ENCODE measurements around the gene IL17REL.
"Not testable (repeated sequence)": the region's sequence is repeated elsewhere in the genome, so short reads cannot be mapped to it uniquely, and the experiment has no call there.

The IL17REL gene

GRCh38 chr22:49995041-49995360, 17.6 kb downstream of the IL17REL start:
- Histone ChIP-seq H3K36me3 (ENCODE audit: control insufficient read depth, insufficient read depth, low read length) (no peaks in the 10 kb centered on the region), H3K4me3 (ENCODE audit: low read length) (no peak overlapping the region)

GRCh38 chr22:49994361-49995040, 18.1 kb downstream of the IL17REL start:
- H3K4me3 ChIP-seq (ENCODE audit: low read length): no peak overlapping the region
- H3K9me3 ChIP-seq (ENCODE audit: control insufficient read depth, low read length): no peaks in the 10 kb centered on the region
- H3K9ac ChIP-seq (ENCODE audit: low read length): no peak overlapping the region
- H3K4me1 ChIP-seq (ENCODE audit: control insufficient read depth, insufficient read depth, low read length): peaks cover 45% of the 10 kb centered on the region
- H3K27me3 ChIP-seq (ENCODE audit: control insufficient read depth, insufficient read depth, low read length): no peaks in the 10 kb centered on the region
- no peaks in the 10 kb centered on the region for H3K36me3 ChIP-seq (ENCODE audit: control insufficient read depth, insufficient read depth, low read length)

More at GRCh38 chr22:49995041-49995360, 17.6 kb downstream of the IL17REL start:
- Histone ChIP-seq H3K9me3 (ENCODE audit: control insufficient read depth, low read length) (no peaks in the 10 kb centered on the region), H3K27me3 (ENCODE audit: control insufficient read depth, insufficient read depth, low read length) (peaks cover 3% of the 10 kb centered on the region), H3K4me1 (ENCODE audit: control insufficient read depth, insufficient read depth, low read length) (peaks cover 48% of the 10 kb centered on the region), H3K9ac (ENCODE audit: low read length) (no peak overlapping the region)

- Histone ChIP-seq H3K4me1 (ENCODE audit: control insufficient read depth, insufficient read depth, low read length) (peaks cover 42% of the 10 kb centered on the region), H3K27me3 (ENCODE audit: control insufficient read depth, insufficient read depth, low read length) (no peaks in the 10 kb centered on the region), H3K36me3 (ENCODE audit: control insufficient read depth, insufficient read depth, low read length) (no peaks in the 10 kb centered on the region), H3K9me3 (ENCODE audit: control insufficient read depth, low read length) (no peaks in the 10 kb centered on the region), H3K4me3 (ENCODE audit: low read length) (no peak overlapping the region), H3K9ac (ENCODE audit: low read length) (no peak overlapping the region)
Measured at GRCh38 chr22:49993649-49994360, 18.8 kb downstream of the IL17REL start.

GRCh38 chr22:49992921-49993648, 19.5 kb downstream of the IL17REL start:
- H3K9ac ChIP-seq (ENCODE audit: low read length): no peak overlapping the region
- no peaks in the 10 kb centered on the region for H3K9me3 ChIP-seq (ENCODE audit: control insufficient read depth, low read length)
- no peak overlapping the region for H3K4me3 ChIP-seq (ENCODE audit: low read length)
- H3K36me3 ChIP-seq (ENCODE audit: control insufficient read depth, insufficient read depth, low read length): no peaks in the 10 kb centered on the region
- H3K27me3 ChIP-seq (ENCODE audit: control insufficient read depth, insufficient read depth, low read length): no peaks in the 10 kb centered on the region
- peaks cover 42% of the 10 kb centered on the region for H3K4me1 ChIP-seq (ENCODE audit: control insufficient read depth, insufficient read depth, low read length)

GRCh38 chr22:49991907-49992533, 20.5 kb downstream of the IL17REL start:
- Histone ChIP-seq H3K27me3 (ENCODE audit: control insufficient read depth, insufficient read depth, low read length) (no peaks in the 10 kb centered on the region), H3K4me3 (ENCODE audit: low read length) (no peak overlapping the region), H3K9me3 (ENCODE audit: control insufficient read depth, low read length) (no peaks in the 10 kb centered on the region), H3K36me3 (ENCODE audit: control insufficient read depth, insufficient read depth, low read length) (no peaks in the 10 kb centered on the region), H3K4me1 (ENCODE audit: control insufficient read depth, insufficient read depth, low read length) (peaks cover 33% of the 10 kb centered on the region), H3K9ac (ENCODE audit: low read length) (no peak overlapping the region)

- Histone ChIP-seq H3K27me3 (ENCODE audit: control insufficient read depth, insufficient read depth, low read length) (no peaks in the 10 kb centered on the region), H3K9ac (ENCODE audit: low read length) (no peak overlapping the region), H3K36me3 (ENCODE audit: control insufficient read depth, insufficient read depth, low read length) (no peaks in the 10 kb centered on the region), H3K9me3 (ENCODE audit: control insufficient read depth, low read length) (no peaks in the 10 kb centered on the region), H3K4me3 (ENCODE audit: low read length) (no peak overlapping the region), H3K4me1 (ENCODE audit: control insufficient read depth, insufficient read depth, low read length) (peaks cover 24% of the 10 kb centered on the region)
Measured at GRCh38 chr22:49991167-49991566, 21.4 kb downstream of the IL17REL start.

GRCh38 chr22:49989826-49990225, 22.7 kb downstream of the IL17REL start:
- H3K9me3 ChIP-seq (ENCODE audit: control insufficient read depth, low read length): not testable (repeated sequence)
- H3K4me1 ChIP-seq (ENCODE audit: control insufficient read depth, insufficient read depth, low read length): peaks cover 11% of the 10 kb centered on the region

GRCh38 chr22:49986325-49986724, 26.2 kb downstream of the IL17REL start:
- no peaks in the 10 kb centered on the region for H3K9me3 ChIP-seq (ENCODE audit: control insufficient read depth, low read length)
- peaks cover 27% of the 10 kb centered on the region for H3K27me3 ChIP-seq (ENCODE audit: control insufficient read depth, insufficient read depth, low read length)

More at GRCh38 chr22:49989826-49990225, 22.7 kb downstream of the IL17REL start:
- not testable (repeated sequence) for H3K27me3 ChIP-seq (ENCODE audit: control insufficient read depth, insufficient read depth, low read length); H3K4me3 ChIP-seq (ENCODE audit: low read length); H3K9ac ChIP-seq (ENCODE audit: low read length); H3K36me3 ChIP-seq (ENCODE audit: control insufficient read depth, insufficient read depth, low read length)

GRCh38 chr22:49983148-49984042, 29.2 kb downstream of the IL17REL start:
- no peak overlapping the region for H3K9ac ChIP-seq (ENCODE audit: low read length)
- H3K9me3 ChIP-seq (ENCODE audit: control insufficient read depth, low read length): no peaks in the 10 kb centered on the region
- H3K27me3 ChIP-seq (ENCODE audit: control insufficient read depth, insufficient read depth, low read length): peaks cover 27% of the 10 kb centered on the region
- no peaks in the 10 kb centered on the region for H3K36me3 ChIP-seq (ENCODE audit: control insufficient read depth, insufficient read depth, low read length)
- H3K4me3 ChIP-seq (ENCODE audit: low read length): no peak overlapping the region
- H3K4me1 ChIP-seq (ENCODE audit: control insufficient read depth, insufficient read depth, low read length): peaks cover 3% of the 10 kb centered on the region

More at GRCh38 chr22:49986325-49986724, 26.2 kb downstream of the IL17REL start:
- no peaks in the 10 kb centered on the region for H3K36me3 ChIP-seq (ENCODE audit: control insufficient read depth, insufficient read depth, low read length)
- H3K4me1 ChIP-seq (ENCODE audit: control insufficient read depth, insufficient read depth, low read length): peaks cover 3% of the 10 kb centered on the region
- no peak overlapping the region for H3K9ac ChIP-seq (ENCODE audit: low read length)
- no peak overlapping the region for H3K4me3 ChIP-seq (ENCODE audit: low read length)

GRCh38 chr22:49981799-49982198, 30.8 kb downstream of the IL17REL start:
- not testable (repeated sequence) for H3K9me3 ChIP-seq (ENCODE audit: control insufficient read depth, low read length); H3K4me3 ChIP-seq (ENCODE audit: low read length); H3K4me1 ChIP-seq (ENCODE audit: control insufficient read depth, insufficient read depth, low read length); H3K9ac ChIP-seq (ENCODE audit: low read length); H3K36me3 ChIP-seq (ENCODE audit: control insufficient read depth, insufficient read depth, low read length)
- peaks cover 27% of the 10 kb centered on the region for H3K27me3 ChIP-seq (ENCODE audit: control insufficient read depth, insufficient read depth, low read length)

GRCh38 chr22:49979587-49980264, 32.8 kb downstream of the IL17REL start:
- no peak overlapping the region for H3K4me3 ChIP-seq (ENCODE audit: low read length)
- H3K4me1 ChIP-seq (ENCODE audit: control insufficient read depth, insufficient read depth, low read length): peaks cover 3% of the 10 kb centered on the region
- no peak overlapping the region for H3K9ac ChIP-seq (ENCODE audit: low read length)
- no peaks in the 10 kb centered on the region for H3K36me3 ChIP-seq (ENCODE audit: control insufficient read depth, insufficient read depth, low read length)
- peaks cover 20% of the 10 kb centered on the region for H3K27me3 ChIP-seq (ENCODE audit: control insufficient read depth, insufficient read depth, low read length)
- no peaks in the 10 kb centered on the region for H3K9me3 ChIP-seq (ENCODE audit: control insufficient read depth, low read length)
